Measurements from ENCODE around the gene WDFY2.

Gene WDFY2

GRCh38 chr13:51723529-51723928 lies 139.3 kb downstream of the WDFY2 start:
- in situ Hi-C loops (cut with MboI; ENCODE audit: low sequenced_read_pairs, unreplicated experiment), result no loop called here
- DNase-seq (ENCODE audit: low spot score), result no peak
- TF ChIP-seq CTCF (IDR thresholded peaks at IDR 0.05; ENCODE audit: borderline replicate concordance, control extremely low read depth, extremely low read depth, insufficient read depth, missing control alignments), result no peak

- TF ChIP-seq CTCF (IDR thresholded peaks at IDR 0.05; ENCODE audit: borderline replicate concordance, control extremely low read depth, extremely low read depth, insufficient read depth, missing control alignments), result no peak
- no peak for DNase-seq (ENCODE audit: low spot score)
- in situ Hi-C loops (cut with MboI; ENCODE audit: low sequenced_read_pairs, unreplicated experiment), result no loop called here
Measured at GRCh38 chr13:51724721-51725120, 140.5 kb downstream of the WDFY2 start.

- no peak for TF ChIP-seq CTCF (IDR thresholded peaks at IDR 0.05; ENCODE audit: borderline replicate concordance, control extremely low read depth, extremely low read depth, insufficient read depth, missing control alignments)
- DNase-seq (ENCODE audit: low spot score), result no peak
- in situ Hi-C loops (cut with MboI; ENCODE audit: low sequenced_read_pairs, unreplicated experiment), result no loop called here
Measured at GRCh38 chr13:51726446-51727193, 142.4 kb downstream of the WDFY2 start.

- no peak for DNase-seq (ENCODE audit: low spot score)
- no peak for TF ChIP-seq CTCF (IDR thresholded peaks at IDR 0.05; ENCODE audit: borderline replicate concordance, control extremely low read depth, extremely low read depth, insufficient read depth, missing control alignments)
- in situ Hi-C loops (cut with MboI; ENCODE audit: low sequenced_read_pairs, unreplicated experiment), result no loop called here
Measured at GRCh38 chr13:51727634-51728274, 143.5 kb downstream of the WDFY2 start.

GRCh38 chr13:51728275-51728673 lies 144.0 kb downstream of the WDFY2 start:
- DNase-seq (ENCODE audit: low spot score), result no peak
- in situ Hi-C loops (cut with MboI; ENCODE audit: low sequenced_read_pairs, unreplicated experiment), result no loop called here
- no peak for TF ChIP-seq CTCF (IDR thresholded peaks at IDR 0.05; ENCODE audit: borderline replicate concordance, control extremely low read depth, extremely low read depth, insufficient read depth, missing control alignments)

- no peak for DNase-seq (ENCODE audit: low spot score)
- in situ Hi-C loops (cut with MboI; ENCODE audit: low sequenced_read_pairs, unreplicated experiment), result no loop called here
- no peak for TF ChIP-seq CTCF (IDR thresholded peaks at IDR 0.05; ENCODE audit: borderline replicate concordance, control extremely low read depth, extremely low read depth, insufficient read depth, missing control alignments)
Measured at GRCh38 chr13:51728972-51729371, 144.7 kb downstream of the WDFY2 start.

All from GM13976 (cell line).